HG03432 (cell line): Measurements from ENCODE around the gene KNSTRN.

Experiments
- ATAC-seq: cut with Tn5 transposase; IDR thresholded peaks from one replicate; pipeline ENCODE4 v1.9.1; 2021; ENCODE audit warnings: mild to moderate bottlenecking, moderate library complexity; ENCODE audit not compliant: unreplicated experiment

Gene KNSTRN

DNA sequence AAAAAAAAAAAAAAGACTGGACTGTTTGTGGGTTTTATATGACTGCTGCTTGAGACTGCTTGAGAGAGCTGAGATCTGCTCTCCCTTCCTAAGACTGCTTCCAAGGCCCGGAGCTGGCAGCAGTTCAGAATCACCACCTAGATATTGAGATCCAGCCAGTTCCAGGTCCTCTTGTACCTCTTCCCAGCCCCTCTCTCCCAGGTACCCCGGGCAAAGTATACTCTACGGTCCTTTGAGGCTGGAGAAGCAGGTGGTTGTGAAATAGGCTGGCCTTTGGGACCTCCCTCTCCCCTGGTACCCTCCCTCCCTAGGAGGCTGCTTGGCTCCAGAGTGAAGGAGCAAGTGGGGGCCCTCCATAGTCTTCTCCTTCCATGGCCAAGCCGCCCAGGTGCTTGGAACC, 45.7 kb downstream of the KNSTRN start:
- ATAC-seq, result no peak

DNA sequence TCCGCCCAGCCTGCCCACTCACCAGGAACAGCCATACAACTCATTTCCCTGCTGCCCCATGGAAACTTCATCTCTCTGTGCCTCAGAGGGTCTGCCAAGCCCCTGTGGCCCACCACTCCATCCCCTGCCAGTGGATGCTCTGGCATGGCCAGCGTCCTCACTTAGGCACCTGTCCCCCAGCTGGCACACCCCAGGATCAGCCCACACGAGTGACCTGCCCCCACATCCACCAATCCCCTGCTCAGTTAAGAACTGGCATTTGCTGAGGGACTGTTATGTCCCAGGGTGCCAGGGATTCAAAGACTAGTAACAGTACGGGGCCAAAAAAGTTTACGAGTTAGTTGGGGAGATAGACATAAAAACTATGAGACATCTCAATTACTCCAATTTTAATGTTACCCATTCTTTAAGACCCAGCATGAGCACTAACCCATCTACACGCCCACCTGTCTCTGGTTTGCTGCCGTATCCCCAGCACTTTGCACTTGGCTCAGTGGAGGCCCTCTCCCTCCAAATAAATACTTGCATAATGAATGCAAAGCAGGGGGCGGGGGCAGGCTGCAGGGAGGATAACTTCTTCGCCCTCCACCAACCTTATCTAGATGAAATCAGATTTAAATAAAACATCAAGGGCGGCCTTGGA, 46.7 kb downstream of the KNSTRN start:
- ATAC-seq, result no peak

DNA sequence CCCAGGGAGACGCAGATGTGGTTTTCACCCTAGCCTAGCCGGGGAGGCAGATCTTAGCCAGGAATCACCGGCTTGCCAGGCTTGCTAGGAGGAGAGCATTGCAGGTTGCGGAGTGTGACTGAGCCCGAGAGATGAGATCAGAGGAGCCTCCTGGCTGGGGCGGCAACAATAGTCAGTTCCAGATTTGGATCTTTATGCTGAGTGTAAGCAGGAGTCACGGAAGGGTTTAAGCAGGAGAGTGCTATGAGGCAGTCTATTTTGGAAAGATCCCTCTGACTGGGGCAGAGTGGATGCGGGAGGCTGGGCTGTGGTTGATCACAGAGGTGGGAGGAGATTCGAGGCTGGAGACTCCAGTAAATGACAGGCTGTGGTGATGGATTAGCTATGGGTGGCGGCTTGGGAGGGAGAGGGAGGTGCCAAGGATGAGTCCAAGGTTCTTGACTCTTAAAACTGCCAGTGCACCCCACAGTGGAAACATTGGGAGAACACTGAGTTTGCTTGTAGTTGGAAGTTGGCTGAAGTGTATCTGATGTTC, 47.8 kb downstream of the KNSTRN start:
- no peak for ATAC-seq

DNA sequence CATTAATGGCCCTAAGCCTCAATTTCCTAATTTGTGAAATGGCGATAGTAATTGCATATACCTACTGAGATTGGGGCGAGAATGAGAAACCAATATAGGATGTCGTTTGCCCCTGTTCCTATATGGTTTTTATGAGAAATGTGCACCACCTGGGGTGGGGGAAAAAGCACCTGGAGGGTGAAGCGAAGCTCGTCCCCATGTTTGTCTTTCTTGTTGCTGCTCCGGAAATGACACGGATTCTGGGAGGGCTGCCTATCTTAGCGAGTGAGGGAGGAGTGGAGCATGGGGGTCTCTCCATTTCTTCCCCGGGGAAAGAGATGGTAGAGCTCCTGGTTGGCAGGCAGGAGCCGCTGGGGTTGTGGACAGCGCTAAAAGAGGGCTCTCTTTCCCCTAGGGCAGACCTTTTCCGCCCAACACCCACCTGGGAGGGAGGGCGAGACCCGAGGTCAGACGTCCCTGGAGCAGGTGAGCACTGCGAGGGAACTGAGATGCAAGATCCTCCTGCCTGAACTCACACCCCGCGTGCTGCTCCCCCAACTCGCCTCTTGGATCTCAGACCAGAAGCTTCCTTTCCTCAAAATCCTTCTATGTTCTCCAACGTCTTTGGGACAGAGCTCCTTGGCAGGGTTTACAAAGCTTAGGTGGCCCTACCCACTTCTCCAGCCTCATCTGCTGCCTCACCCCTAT, 52.6 kb downstream of the KNSTRN start:
- no peak for ATAC-seq

DNA sequence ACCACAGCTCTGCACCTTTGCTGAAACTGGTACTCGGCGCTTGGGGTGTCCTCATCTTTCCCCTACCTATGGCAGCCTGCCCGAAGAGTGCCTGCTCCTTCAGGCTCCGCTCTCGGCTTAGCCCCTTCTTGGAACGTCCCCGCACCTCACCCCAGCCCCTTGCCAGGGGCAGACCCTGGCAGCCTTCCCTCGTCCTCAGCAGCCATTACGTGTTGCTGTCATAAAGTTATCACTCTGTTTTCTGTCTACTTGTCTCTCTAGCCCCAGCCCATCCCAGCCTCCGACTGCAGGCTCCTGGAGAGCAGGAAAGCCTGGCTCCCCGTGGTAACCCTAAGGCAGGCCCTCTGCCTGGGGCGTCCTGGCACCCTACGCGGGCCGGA, 53.2 kb downstream of the KNSTRN start:
- no peak for ATAC-seq

DNA sequence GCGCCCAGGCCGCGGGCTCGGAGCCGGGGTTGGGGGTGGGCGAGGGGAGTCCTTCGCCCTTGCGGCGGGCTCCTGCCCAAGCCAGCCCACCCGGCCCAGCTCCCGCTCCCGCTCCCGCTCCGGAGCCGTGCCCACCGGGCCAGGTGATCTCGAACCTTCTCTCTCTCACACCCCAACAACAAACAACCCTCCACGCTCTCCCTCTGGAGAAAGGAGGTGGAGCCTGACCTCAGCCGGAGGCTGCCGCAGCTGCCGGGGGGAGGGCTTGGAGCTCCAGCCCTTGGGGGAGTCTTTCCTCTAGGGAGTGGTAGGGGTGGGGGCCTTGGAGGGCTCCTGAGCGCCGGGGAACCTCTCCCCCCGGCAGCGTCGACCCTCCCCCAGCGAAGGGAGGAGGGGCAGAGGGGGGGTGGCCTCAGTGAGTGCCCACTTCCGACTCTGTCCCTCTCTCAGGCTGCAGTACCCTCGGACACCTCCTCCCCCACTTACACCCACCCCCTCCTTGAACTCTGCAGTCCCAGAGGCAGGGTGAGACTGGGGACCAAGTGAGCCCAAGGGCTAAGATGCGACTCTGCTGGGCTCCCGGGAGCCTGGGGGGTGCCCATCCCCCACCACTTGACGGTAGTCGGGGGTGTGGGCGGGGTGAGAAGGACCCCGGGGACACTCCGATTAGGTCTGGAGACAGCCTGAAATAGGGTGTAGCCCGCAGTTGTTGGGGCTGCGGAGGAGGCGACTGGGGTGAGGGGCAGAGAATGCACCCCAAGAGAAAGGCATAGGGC, 53.8 kb downstream of the KNSTRN start:
- ATAC-seq, result no peak

DNA sequence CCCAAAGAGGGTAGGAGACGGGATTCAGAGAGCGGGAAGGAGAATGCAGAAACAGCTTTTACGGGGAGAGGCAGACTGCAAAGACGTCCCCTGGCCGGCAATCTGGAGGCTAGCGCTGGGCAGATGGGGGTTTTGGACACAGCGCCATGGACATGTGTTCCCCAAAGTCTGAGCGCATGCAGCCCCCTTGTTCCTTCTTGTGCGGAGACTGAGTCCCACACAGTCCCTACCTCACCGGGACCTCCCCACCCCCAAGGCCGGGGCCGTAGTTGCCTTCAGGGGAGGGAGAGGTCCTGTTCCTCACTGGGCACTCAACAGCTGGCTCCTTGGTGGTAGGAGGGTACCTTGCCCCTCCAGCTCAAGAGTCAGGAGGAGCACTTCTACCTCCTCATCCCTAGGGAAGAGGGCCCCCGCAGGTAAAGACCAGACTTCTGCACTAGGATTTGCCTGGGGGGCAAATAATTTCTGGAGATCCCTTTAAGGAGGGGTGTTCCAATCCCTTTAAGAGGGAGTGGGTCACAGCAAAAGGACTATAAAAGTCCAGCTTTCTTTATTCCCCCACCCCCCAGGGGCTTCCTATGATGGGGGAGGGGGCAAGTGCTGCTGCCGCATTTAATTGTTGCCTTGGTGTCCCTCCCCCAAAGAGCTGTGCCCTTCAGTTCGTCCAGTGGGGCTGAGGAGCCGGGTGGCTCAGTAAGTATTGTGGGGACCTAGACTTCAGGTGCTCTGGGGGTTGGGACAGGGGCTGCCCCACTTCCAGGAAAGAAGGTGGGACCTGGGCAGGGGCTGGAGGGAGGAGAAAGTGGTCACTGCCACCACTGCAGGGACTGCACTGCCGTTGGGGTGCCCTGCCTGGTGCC, 54.6 kb downstream of the KNSTRN start:
- no peak for ATAC-seq

DNA sequence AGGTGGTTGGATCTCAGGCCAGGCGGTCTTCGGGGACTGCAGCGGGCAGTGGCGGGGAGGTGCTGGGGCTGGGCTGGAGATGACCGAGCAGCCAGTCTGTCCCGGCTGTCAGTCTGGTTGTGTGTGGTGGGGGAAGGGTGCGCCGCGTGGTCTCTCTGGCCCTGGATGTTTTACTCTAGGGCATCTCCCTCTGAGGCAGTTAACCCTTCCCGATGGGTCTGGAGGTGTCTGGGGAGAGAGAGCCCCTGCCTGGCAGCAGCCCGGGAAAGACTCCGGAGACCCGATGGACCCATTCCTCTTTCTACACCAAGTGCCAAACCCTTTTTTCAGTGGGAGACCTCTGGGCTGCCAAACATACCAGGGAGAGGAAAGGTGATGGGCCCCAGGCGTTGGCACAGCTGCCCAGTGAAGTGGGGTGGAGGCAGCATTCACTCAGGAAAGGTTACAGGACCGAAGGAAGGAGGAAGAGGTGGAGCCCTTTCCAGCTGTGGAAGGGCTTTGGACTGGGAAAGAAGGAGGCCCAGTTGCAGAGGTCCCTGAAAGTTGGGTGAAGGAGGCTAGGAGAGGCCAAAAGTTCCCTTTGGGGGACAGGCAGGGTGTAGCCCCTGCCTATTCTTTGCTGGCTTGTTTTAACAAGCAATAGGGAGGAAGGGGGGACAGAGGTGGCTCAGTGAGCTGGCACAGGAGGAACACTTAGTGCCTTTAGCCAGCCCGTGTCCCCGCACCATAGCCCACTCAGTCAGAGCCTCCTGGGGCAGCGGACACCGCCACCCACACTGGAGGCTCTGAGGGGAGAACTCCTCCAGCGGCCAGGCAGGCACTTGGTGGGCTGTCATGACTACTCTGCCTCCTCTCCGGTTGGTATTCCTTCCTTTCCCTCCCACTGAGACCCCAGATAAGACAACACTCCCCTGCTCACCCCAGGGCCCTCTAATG, 55.5 kb downstream of the KNSTRN start:
- ATAC-seq, result no peak

DNA sequence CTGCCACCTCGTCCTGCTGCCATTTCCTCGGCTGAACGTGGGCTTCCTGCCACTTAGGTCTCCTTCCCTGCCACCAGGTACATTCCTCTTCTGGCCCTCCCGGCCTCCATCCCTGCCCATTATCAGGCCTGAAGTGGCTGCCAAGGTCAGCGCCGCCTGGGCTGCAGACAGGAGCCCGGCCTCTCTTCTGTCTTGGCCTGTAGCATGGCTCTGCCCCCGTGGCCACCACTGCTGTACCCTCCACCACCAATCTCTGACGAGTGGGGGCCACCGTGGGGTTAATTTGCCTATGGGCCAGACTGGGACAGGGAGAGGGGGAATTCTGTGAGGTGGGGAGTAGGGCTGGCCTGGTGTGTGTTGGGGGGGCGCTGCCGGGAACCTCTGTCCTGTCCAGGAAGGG, 56.2 kb downstream of the KNSTRN start:
- no peak for ATAC-seq

DNA sequence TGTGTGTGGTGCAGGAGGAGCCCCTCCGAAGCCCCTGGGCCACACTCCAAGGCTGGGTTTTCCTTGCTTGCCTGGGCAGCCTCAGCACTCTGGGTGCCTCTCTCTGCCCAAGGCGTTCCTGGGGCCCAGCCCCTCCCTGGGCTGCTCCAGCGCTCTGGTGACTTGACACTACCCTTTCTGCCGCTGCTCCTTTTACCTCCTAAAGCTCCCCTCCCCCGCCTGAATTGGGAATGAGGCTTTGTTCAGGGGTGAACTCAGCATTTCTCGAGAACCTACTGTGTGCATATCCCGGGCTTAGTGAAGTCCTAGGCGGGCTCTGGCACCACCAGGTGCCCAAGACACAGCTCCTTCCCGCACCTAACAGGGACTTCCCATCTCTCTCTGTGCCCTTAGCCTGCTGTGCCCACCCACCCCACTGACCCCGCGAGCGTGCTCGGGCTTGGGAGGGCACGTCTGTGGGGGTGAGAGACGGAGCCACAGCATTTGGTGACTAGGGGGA, 57.0 kb downstream of the KNSTRN start:
- ATAC-seq, result no peak

DNA sequence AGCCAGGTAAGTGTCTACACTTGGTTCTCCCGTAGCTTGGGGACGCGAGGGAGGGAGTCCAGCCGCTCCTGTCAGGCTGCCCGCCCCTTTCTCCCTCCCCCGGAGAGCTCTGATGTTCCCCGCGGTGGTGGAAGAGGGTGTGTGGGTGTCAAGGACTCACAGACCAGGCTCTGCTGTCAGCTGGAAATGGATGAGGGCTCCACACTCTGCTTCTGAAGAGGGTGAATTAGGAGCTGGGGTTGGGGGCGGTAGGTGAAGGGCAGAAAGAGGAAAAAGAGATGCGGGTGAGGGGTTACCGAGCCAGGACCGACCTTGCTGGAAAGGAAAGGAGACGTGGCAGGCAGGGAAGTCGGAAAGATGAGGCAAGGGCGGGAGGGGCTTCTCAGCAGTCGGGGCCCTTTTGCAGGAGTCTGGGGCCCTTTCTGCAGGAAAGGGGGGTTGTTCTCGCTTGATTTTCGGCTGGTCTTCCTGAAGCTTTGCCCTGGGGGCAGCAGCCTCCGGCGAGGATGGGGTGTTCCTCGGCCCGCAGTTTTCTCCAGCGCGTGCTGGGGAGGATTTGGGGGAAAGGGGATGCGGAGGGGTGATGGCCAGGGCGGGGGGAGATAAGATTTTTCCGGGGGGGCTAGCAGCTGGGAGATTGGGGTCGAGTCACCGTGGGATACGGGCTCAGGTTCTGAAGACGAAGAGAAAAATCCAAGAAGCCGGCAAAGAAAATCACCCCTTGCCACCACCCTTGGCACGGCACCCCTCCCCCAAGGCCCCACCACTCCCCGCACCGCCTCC, 57.6 kb downstream of the KNSTRN start:
- ATAC-seq, result no peak

DNA sequence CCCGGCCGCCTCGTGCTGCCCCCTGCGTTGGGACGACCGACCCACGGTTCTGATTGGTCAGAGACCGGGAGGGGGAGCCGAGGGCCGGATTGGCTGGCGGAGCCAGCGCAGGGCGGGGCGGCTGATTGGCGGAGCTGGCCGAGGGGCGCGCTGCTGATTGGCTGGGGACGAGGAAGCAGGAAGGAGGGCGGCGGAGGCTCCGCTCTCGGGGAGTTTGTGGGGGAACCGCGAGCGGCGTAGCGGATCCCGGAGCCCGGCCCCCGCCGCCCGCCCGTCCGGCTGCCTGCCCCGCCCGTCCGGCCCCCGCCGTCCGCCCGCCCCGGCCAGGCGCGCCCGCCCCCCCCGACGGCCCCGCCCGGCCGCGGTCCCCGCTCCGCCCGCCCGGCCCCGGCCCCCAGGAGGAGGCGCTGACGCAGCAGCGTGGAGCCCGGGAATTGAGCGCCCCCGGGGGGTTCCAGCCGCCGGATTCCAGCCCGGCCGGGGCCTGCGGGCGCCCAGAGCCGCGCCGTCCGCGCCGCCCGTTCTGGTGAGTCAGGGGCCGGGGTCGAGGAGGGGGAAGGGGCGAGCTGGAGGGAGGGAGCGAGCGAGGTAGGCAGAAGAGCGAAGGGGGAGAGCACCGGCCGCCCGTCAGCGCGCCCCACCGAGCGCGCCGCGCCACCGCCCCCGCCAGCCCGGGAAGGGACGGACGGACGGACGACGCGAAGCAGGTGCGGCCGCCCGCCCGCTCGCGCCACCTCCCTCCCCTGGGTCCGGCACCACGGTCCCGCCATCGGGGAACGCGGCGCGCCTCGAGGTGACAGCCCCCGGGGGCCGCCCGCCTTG, 58.4 kb downstream of the KNSTRN start, which contains the start of gene BAHD1:
BAHD1 (plus strand) TSS at position 211 of the 822 bp plus-strand sequence. CDS start 17,512 bp downstream, outside the sequence.
- ATAC-seq, result peak; percentile 88

DNA sequence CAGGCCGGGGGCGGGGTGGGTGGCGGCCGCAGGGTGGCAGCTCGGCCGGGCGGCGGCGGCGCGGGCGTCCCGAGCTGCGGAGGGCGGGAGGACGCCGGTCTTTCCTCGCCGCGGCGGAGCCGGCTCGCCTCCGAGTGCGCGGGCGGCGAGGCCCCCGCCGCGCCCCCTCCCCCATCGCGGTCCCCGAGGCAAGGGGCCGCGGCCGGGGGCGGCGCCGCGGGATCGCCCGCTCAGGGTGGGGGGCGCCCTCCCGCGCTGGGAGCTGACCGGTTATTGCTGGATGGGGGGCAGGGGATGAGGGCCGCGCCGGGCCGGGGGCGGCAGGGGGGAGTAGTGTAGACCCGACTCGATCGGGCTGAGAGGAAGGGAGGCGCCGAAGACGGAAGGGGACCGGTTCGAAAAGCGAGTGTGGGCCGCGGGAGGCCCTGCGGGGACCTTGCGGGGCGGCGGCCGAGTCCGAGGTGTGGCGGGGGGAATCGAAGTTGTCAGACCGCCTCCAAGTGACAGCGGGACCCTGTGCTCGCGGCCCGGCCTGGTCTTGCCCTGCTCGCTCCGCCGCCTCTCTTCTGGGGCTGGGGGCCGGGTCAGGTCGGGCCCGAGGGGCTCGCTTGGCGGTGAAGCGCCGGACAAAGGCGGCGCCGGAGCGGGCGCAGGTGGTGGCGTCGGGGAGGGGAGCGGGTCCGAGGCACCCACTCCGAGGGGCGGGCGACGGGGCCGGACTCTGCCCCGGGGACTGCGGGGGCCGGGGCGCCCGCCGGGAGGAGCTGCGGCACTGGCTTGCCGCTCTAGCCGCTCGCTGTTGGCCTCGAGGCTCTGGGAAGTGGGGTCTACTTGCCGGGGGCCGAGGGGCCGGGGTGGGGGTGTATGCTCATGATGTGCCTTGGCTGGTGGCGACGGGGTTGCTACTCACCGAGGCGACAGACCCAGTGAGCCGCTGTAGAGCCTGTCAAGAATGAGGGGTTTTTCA, 59.3 kb downstream of the KNSTRN start:
- ATAC-seq, result no peak

DNA sequence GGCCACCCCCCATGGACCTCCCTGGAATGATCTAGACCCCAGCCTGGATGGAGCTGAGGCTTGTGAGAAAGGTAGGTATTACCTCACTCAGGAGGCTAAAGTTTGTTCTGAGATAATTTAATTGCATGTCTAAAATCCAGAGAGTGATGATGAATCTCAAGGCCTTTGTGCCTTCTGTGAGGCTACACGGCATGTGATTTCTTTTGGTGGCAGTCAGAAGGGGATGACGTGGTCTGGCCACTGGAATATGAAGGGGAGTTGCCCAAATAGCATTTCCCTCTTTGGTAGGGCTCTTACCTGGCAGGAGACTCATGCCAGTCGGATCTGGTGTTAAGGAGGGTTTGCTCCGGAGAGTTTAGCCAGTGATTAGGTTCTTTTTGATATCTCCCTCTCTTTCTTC, 60.7 kb downstream of the KNSTRN start:
- no peak for ATAC-seq

DNA sequence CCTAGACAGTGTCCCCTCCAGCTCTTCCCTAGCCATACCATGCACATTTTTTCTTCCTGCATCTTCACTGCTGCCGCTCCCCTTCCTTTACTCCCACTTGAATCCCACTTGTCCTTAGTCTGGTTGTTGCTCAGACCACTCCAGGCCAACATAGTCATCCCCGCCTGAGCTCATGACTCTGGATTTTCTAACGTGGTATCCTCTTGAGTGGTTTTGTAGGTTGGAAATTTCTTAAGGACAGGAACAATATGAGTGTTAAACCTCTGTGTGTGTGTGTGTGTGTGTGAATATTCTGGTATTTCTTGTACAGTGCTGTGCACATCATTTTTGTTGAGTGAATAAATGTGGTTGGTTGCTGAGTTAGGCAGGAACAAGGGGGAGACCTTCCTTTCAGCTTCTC, 61.3 kb downstream of the KNSTRN start:
- no peak for ATAC-seq
